NT2/D1 (cell line): Measurements from ENCODE around the gene C16orf74.

Experiments used
- DNase-seq: peaks from one replicate; pipeline ENCODE4 v3.0.0-alpha.2; 2011; ENCODE audit warnings: low read depth, low spot score
- H3K27me3 ChIP-seq: 2 replicates; pipeline ENCODE4 v1.6.0; 2011; ENCODE audit warnings: mild to moderate bottlenecking; ENCODE audit not compliant: insufficient read length, insufficient read depth
- H3K36me3 ChIP-seq: 2 replicates; pipeline ENCODE4 v1.6.1; 2011; ENCODE audit warnings: mild to moderate bottlenecking, low read length, mixed read lengths; ENCODE audit not compliant: insufficient read depth, insufficient read length
- H3K4me1 ChIP-seq: 2 replicates; pipeline ENCODE4 v1.5.1; 2011; ENCODE audit not compliant: insufficient read depth, insufficient read length
- H3K4me3 ChIP-seq: 2 replicates; pipeline ENCODE4 v1.5.1; 2011; ENCODE audit warnings: low read depth; ENCODE audit not compliant: insufficient read length
- H3K9ac ChIP-seq: 2 replicates; pipeline ENCODE4 v1.6.0; 2011; ENCODE audit warnings: low read depth; ENCODE audit not compliant: insufficient read length
- H3K9me3 ChIP-seq: 2 replicates; pipeline ENCODE4 v1.5.1; 2011; ENCODE audit warnings: mild to moderate bottlenecking, low read length; ENCODE audit not compliant: insufficient read depth
- SUZ12 ChIP-seq: IDR thresholded peaks from 2 replicates; pipeline ENCODE4 v1.6.1; 2011; ENCODE audit not compliant: insufficient read length, insufficient read depth; ENCODE audit errors: extremely low read depth
- YY1 ChIP-seq: IDR thresholded peaks from 2 replicates; pipeline ENCODE4 v1.6.1; 2011; ENCODE audit not compliant: insufficient read length, insufficient read depth
- ZNF274 ChIP-seq: IDR thresholded peaks from 2 replicates; pipeline ENCODE4 v1.6.1; 2011; ENCODE audit warnings: mild to moderate bottlenecking, low read depth, low read length

C16orf74 gene

GRCh38 chr16:85674828-85675227 lies 76.1 kb downstream of the C16orf74 start:
- H3K4me3 ChIP-seq = no peak overlapping the region
- no peaks in the 10 kb centered on the region for H3K27me3 ChIP-seq
- DNase-seq = no peak
- H3K4me1 ChIP-seq = no peaks in the 10 kb centered on the region
- no peak for TF ChIP-seq SUZ12
- no peak for TF ChIP-seq YY1
- no peak for TF ChIP-seq ZNF274
- no peaks in the 10 kb centered on the region for H3K9me3 ChIP-seq
- H3K36me3 ChIP-seq = peaks cover 91% of the 10 kb centered on the region
- H3K9ac ChIP-seq = no peak overlapping the region

DNA sequence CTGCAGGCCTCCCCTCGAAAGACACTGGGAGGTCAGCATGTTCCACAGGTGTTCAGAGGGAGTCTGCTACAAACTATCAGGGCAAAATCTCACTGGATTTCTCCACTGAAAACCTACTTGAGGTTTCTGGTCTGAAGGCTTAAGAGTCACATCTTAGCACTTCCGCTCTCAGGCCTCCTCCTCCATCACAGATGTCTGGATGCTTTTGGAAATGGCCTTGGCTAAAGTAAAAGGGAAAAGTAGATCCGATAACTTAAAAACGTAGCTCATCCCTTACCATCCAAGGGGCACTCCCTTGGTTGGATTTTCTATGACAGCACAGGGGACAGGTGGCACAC lies 76.5 kb downstream of the C16orf74 start:
- Histone ChIP-seq H3K36me3 (peaks cover 92% of the 10 kb centered on the region), H3K9ac (no peak overlapping the region), H3K4me3 (no peak overlapping the region), H3K27me3 (no peaks in the 10 kb centered on the region), H3K9me3 (no peaks in the 10 kb centered on the region), H3K4me1 (no peaks in the 10 kb centered on the region)
- TF ChIP-seq SUZ12 = no peak
- no peak for TF ChIP-seq YY1
- no peak for TF ChIP-seq ZNF274
- no peak for DNase-seq

DNA sequence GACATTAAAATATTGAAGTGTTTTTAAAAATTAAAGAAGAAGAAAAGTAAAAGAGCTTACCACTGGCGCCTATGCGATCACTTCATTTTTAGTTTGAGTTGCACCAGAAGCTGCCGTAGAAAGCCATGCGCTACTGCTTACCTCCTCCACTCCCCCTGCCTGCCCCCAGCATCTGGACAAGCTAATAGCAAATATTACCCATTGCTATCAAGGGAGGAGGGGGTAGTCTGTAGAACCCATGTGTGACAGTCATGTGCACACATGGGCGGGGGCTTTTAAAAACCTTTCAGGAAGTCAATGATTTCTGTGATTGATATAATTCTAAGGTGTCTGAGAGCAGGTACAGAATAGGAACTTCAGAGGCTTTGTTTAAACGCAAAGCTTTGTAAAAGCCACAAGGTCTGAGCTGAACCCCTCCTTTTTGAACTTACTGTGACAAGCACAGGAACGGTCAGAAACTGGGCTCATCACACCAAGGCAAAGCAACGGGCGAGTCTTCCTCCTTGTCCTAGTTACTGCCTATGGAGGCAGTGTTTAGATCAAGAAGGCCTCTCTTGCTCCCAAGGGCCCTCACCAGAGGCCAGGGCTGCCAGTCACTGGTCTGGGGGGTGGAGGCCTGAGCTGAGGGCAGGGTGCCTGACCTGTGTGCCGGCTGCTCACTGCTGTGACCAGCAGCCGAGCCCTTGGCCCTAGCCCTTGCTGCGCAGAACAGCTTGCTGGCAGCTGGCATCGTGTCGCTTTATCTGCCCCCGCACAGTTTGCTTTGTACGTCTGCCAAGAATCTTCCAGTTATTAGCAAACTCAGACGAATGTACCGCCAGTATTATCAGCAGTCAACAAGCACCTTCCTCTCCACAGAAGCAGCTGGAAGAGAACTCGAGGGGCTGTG lies 77.1 kb downstream of the C16orf74 start:
- no peak for DNase-seq
- Histone ChIP-seq H3K4me1 (no peaks in the 10 kb centered on the region), H3K36me3 (peaks cover 93% of the 10 kb centered on the region), H3K9me3 (no peaks in the 10 kb centered on the region), H3K27me3 (no peaks in the 10 kb centered on the region), H3K4me3 (no peak overlapping the region), H3K9ac (no peak overlapping the region)
- no peak for TF ChIP-seq YY1
- no peak for TF ChIP-seq ZNF274
- TF ChIP-seq SUZ12 = no peak

GRCh38 chr16:85670840-85671239 lies 80.1 kb downstream of the C16orf74 start:
- H3K4me3 ChIP-seq = no peak overlapping the region
- no peaks in the 10 kb centered on the region for H3K9me3 ChIP-seq
- no peak for DNase-seq
- no peak overlapping the region for H3K9ac ChIP-seq
- no peaks in the 10 kb centered on the region for H3K27me3 ChIP-seq
- TF ChIP-seq SUZ12 = no peak
- TF ChIP-seq YY1 = no peak
- TF ChIP-seq ZNF274 = no peak
- H3K4me1 ChIP-seq = peaks cover 3% of the 10 kb centered on the region
- H3K36me3 ChIP-seq = peaks cover 95% of the 10 kb centered on the region

- Histone ChIP-seq H3K4me3 (no peak overlapping the region), H3K36me3 (peaks cover 95% of the 10 kb centered on the region), H3K27me3 (no peaks in the 10 kb centered on the region), H3K4me1 (peaks cover 3% of the 10 kb centered on the region), H3K9me3 (no peaks in the 10 kb centered on the region), H3K9ac (peak overlapping the region; percentile 12)
- TF ChIP-seq SUZ12 = no peak
- no peak for TF ChIP-seq ZNF274
- no peak for TF ChIP-seq YY1
- no peak for DNase-seq
Measured at GRCh38 chr16:85668676-85669424, 82.0 kb downstream of the C16orf74 start.

GRCh38 chr16:85667841-85668413 lies 83.0 kb downstream of the C16orf74 start:
- peaks cover 96% of the 10 kb centered on the region for H3K36me3 ChIP-seq
- TF ChIP-seq SUZ12 (no peak), YY1 (no peak), ZNF274 (no peak)
- H3K4me1 ChIP-seq = peaks cover 4% of the 10 kb centered on the region
- H3K9me3 ChIP-seq = no peaks in the 10 kb centered on the region
- H3K9ac ChIP-seq = no peak overlapping the region
- DNase-seq = no peak
- H3K4me3 ChIP-seq = no peak overlapping the region
- no peaks in the 10 kb centered on the region for H3K27me3 ChIP-seq

- no peak for DNase-seq
- Histone ChIP-seq H3K4me1 (peaks cover 9% of the 10 kb centered on the region), H3K36me3 (peaks cover 96% of the 10 kb centered on the region), H3K4me3 (no peak overlapping the region), H3K27me3 (no peaks in the 10 kb centered on the region), H3K9me3 (no peaks in the 10 kb centered on the region), H3K9ac (no peak overlapping the region)
- TF ChIP-seq YY1 = no peak
- no peak for TF ChIP-seq ZNF274
- TF ChIP-seq SUZ12 = no peak
Measured at GRCh38 chr16:85667261-85667660, 83.6 kb downstream of the C16orf74 start.
